ENCODE results near the gene MAP1B. TPM values are rescaled to one million over a fixed set of nuclear protein-coding genes. Genes with fewer than 3 reads are reported as not detected.

Gene MAP1B
- total RNA-seq, 1 donor from 2014 or later: 593 TPM

- DNase-seq: no peak
Measured at GRCh38 chr5:72199681-72200080, 92.4 kb downstream of the MAP1B start.

- no peak for DNase-seq
Measured at GRCh38 chr5:72202331-72202825, 95.1 kb downstream of the MAP1B start.

DNA sequence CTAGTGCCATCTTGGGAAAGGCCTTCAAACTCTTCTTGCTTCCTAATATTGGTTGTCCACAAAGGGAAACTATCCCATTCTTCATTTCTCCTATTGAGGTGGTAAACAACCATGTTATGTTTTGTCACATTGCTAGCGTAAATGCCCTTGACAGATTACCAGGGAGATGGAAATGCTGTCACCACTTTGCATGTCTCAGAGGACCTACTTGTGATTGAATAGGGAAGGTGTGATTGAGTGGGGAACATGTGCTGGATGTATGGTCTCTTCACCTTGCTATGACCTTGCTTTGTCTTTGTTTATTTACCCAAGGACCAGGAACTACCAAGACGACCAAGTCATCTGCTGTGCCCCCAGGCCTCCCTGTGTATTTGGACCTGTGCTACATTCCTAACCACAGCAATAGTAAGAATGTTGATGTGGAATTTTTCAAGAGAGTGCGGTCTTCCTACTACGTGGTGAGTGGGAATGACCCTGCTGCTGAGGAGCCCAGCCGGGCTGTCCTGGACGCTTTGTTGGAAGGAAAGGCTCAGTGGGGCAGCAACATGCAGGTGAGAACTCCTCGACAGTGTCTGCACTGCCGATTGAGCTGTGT is 96.1 kb downstream of the MAP1B start:
- DNase-seq: no peak

DNA sequence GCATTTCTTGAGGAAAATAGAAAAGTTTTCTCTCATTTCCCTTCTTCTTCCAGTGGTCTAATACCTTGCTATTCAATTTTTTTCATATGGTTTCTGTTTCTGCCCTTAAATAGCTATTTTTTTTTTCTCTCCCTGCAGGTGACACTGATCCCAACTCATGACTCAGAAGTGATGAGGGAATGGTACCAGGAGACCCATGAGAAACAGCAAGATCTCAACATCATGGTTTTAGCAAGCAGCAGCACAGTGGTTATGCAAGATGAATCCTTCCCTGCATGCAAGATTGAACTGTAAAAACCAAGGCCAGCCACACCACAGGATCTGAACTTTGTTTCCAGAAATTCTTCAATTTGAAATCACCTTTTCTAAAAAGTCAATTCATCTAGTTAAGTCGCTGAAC is 97.7 kb downstream of the MAP1B start:
- DNase-seq: no peak

- no peak for DNase-seq
Measured at GRCh38 chr5:72205431-72206009, 98.2 kb downstream of the MAP1B start.

DNA sequence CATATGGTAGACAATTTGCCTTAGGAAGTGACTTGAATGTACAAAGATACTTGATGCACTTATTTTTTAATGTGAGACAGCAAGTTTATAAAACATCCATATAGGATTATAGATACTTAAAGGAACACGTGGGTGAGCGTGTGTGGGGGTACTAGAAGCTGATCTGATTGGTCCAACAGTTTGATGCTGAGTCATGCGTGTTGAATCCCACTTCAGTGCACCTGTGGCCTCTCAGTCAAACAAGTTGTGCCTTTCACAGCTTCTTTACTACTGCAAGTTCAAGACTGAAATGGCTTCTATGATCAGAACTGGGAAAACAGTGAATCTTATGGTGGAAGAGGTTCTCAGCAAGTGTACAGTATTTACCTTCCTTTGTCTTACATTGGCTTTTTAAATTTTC is 98.9 kb downstream of the MAP1B start:
- DNase-seq: no peak

GRCh38 chr5:72206994-72207393 is 99.7 kb downstream of the MAP1B start:
- DNase-seq: no peak

- DNase-seq: no peak
Measured at GRCh38 chr5:72208324-72208926, 101.2 kb downstream of the MAP1B start.

GRCh38 chr5:72209147-72210115 is 102.2 kb downstream of the MAP1B start:
- peak; percentile 12 for DNase-seq

GRCh38 chr5:72210888-72211678 is 103.8 kb downstream of the MAP1B start:
- no peak for DNase-seq

DNA sequence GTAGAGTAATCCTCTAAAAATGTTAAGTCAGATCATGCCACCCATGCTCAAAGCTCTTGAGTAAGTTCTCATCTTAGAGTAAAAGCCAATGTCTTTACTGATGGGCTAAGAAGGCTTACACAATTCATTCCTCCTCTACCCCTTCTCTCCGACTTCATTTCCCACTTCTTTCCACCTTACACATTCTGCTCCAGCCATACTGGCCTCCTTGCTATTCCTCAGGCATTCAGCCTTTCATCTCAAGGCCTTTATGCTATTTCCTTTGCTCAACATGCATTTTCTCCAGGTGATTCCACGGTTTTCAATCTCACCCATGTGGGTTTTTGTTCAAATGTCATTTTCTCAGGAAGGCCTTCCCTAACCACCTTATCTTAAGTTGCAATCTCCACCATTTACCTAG is 104.9 kb downstream of the MAP1B start:
- no peak for DNase-seq

DNA sequence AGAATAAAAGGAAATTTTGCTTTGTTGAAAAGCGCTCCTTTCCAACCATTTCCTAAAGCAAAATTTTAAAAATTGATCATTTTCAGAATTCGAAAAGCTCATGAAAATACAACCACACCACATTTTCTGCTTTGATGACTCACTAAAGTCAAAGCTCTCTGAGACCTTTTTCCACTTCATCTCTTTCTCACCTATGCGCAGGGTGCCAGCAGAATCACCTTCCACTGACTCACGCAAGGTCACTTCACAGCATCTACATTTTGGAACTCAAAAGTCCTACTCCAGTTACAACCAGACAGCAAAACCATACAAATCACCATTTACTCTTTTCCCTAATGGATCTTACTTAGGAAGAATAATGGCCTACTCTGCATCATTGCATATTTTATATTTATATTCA is 106.2 kb downstream of the MAP1B start:
- DNase-seq: no peak

DNA sequence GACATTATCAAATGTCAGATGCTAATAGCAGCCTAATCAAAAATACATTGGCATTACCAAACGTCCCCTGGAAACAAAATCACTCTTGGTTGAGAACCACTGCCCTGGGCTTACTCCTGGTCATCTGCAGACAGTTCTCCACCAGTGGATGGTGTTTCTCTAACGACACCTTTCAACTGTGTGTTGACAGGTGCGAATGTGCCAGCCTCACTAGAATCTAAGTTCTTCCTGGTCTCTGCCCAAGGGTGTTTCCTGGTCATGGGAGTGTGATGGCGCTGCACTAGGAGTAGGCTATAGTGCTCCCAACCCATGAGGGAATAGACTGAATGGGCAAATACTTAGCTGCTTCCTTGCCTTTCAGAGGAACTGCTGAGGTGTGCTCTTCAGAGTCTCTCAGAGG is 106.9 kb downstream of the MAP1B start:
- DNase-seq: no peak

GRCh38 chr5:72216756-72217155 is 109.5 kb downstream of the MAP1B start:
- DNase-seq: no peak

DNA sequence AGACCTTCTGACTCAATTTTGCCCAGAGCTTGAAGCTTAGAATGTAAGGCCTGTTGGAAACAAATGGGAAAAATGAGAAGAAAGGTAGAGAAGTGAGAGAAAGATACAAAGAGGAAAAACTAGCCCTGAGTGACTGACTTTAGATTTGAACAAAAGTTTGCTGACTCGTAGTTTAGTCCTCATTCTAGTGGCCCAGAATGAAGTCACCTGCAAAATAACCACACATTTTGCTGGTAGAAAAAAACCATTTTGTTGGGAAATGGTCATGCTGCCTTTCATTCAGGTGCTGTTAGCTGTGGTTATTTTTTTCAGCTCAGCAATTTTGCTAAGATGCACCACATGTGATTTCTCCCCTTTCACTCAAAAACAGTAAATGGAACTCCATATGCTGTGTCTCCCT is 113.8 kb downstream of the MAP1B start:
- no peak for DNase-seq

- no peak for DNase-seq
Measured at GRCh38 chr5:72221541-72221940, 114.3 kb downstream of the MAP1B start.

DNA sequence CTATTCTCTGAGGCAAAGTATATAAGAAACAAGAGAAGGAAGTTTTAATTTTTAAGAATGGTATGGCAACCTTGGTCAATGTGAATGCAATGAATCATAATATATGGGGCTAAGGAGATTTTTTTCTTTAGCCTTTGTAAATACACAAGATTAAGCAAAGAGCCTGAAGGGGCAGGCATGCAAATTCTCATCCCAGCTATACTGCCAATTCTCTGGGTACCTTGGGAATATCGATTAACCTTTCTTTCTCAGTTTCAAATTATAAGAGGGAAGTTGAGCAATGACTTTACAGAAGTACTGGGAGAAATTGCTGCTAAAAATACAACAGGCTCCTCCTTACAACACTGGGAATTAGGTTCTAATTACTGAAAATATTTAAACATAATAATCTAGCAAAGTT is 115.2 kb downstream of the MAP1B start:
- no peak for DNase-seq

DNA sequence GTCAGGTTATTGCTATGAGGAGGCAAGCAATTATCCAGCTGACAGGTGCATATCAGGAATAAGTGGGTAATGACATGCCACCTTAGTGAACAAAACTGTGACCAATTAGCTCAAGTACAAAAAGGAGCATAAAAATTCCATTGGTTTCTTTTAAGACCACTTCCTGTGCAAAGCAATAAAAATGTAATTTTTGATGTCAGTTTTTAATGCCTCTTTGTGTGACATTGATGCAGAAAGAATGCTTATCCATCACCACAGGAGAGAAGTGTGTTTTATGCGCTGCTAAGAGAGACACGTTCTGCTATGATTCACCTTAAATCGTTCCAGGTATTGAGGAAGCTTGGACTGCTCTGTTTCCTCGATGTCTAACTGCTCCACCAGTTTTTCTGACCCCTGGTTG is 116.1 kb downstream of the MAP1B start:
- no peak for DNase-seq

GRCh38 chr5:72224946-72225463 is 117.7 kb downstream of the MAP1B start:
- no peak for DNase-seq

DNA sequence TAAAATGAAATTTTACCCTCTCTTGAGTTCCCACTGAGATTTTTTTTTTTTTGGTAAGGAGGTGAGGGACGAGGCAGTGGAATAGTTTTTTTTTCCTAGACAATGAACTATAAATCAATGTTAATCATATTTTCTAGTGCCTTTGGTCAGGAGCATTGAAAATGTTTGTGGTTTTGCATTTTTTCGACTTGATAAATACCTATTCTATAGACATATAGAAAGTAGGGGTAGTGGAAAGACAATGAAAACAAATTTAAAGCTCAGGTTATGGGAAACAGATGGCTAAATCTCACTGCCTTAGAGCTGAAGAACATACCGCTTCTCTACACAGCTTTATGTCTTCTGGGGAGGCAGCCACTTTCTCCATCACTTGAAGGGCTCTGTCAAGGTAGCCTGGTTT is 118.5 kb downstream of the MAP1B start:
- no peak for DNase-seq

GRCh38 chr5:72226950-72227349 is 119.7 kb downstream of the MAP1B start:
- no peak for DNase-seq

GRCh38 chr5:72228960-72229359 is 121.7 kb downstream of the MAP1B start:
- no peak for DNase-seq

Measured in occipital lobe (tissue), 2 donors.